NCI-H1092 treated with DMSO at 0.1 percent for 48 hours (cell line): ENCODE measurements around the gene MAGEA12.
"Not testable (repeated sequence)": the region's sequence is repeated elsewhere in the genome, so short reads cannot be mapped to it uniquely, and the experiment has no call there.

Experiments used
- DNase-seq: peaks from one replicate; lab custom pipeline; 2025; lab: John Stamatoyannopoulos, UW

MAGEA12 gene

GRCh38 chrX:152761582-152761981 lies 28.0 kb downstream of the MAGEA12 start:
- DNase-seq: not testable (repeated sequence)

GRCh38 chrX:152766562-152766961 lies 33.0 kb downstream of the MAGEA12 start:
- not testable (repeated sequence) for DNase-seq

GRCh38 chrX:152769549-152770289 lies 36.2 kb downstream of the MAGEA12 start, which contains the start of gene MAGEA6:
TSS of gene MAGEA6 (minus strand) at chrX:152769689. CDS start at chrX:152767650, 2,039 bp downstream.
- not testable (repeated sequence) for DNase-seq

- not testable (repeated sequence) for DNase-seq
Observed at GRCh38 chrX:152787062-152787461, 53.5 kb downstream of the MAGEA12 start.
